SIG-M5 (cell line): ENCODE data around the gene A2ML1.
"Not testable (repeated sequence)": the region's sequence is repeated elsewhere in the genome, so short reads cannot be mapped to it uniquely, and the experiment has no call there.

Experiments used
- DNase-seq: peaks from one replicate; lab custom pipeline; 2025; lab: John Stamatoyannopoulos, UW

Gene A2ML1

GRCh38 chr12:8822298-8822697 lies at the start of gene A2ML1:
Gene A2ML1, plus strand, starts transcription at chr12:8822621. Its CDS starts 31 bp downstream, at chr12:8822652.
- DNase-seq, result no peak

DNA sequence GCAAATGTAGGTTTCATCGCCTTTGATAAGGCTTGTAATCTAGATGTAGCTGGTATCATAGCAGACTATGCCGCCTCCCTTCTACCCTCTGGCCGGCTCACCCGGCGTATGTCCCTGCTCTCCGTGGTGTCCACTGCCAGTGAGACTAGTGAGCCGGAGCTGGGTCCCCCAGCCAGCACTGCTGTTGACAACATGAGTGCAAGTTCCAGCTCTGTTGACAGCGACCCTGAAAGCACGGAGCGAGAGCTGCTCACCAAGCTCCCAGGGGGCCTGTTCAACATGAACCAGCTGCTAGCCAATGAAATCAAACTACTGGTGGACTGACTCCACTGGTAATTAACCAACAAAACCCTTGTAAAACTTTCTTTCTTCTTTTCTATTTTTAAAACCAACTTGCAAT lies 49.0 kb upstream of the A2ML1 start:
- DNase-seq, result no peak

DNA sequence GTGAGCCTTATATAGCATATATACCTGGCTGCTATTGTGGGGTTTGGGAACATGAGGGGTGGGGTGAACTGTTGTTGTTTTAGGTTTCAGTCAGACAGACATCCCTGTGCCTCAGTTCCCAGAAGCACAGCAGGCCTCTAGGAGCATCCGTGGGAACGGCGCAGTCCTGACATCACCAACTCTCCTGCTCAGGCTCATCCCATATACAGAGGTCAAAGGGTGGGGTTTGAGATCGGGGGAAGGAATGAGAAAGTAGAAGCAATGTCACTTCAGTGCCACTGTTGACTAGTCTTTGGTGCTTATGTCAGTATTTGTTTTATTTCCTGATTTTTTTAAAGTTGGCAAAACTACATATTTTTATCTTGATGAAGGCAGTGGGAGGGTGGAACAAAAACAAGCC lies 43.1 kb upstream of the A2ML1 start:
- no peak for DNase-seq

DNA sequence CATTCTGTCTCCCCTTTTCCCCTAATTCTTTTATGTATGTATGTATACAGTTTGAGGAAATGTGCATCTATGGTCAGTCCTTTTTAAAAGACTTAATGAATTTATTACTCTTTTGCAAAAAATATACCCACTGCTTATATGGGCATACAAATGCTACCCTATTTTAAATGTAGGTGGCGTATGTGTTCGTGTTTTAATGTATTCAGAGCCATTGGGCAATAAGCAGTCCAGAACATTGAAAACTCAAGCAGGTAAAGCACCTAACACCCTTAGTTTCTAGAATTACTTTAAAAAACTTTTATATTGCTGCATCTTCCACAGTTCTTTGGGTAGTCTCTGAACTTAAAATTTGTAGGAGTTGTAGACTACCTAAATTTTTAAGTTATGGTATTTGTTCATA lies 42.6 kb upstream of the A2ML1 start:
- no peak for DNase-seq

- DNase-seq, result no peak
These were observed 42.0 kb upstream of the A2ML1 start for GRCh38 chr12:8780389-8780788.

- no peak for DNase-seq
These were observed 40.9 kb upstream of the A2ML1 start for GRCh38 chr12:8781381-8782127.

DNA sequence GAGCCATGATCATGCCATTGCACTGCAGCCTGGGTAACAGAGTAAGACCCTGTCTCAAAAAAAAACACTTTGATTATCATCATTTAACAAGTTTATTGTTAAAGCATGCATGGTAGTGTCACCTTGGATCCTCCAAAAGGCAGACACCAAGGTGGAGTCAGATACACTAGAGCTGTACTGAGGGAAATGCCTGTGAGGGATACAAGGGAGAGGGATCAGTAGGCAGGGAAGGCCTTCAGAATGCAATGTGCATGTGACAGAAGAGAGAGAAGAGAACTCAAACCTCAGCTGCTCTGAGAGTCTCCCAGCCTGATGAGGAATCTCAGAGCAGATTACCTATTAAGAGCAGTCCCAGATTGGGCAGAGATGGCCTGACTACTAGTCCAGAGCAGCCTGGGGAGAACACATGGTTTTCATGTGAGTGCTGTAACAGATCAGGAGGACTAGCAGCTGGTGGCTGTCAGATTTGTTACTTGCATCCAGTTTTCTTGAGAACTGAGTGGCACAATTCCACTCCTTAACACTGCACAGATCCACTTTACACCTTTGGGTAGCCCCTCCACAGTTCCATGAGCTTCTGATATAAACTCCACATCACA lies 38.0 kb upstream of the A2ML1 start:
- DNase-seq, result no peak

- DNase-seq, result no peak
These were observed 36.9 kb upstream of the A2ML1 start for GRCh38 chr12:8785499-8785898.

DNA sequence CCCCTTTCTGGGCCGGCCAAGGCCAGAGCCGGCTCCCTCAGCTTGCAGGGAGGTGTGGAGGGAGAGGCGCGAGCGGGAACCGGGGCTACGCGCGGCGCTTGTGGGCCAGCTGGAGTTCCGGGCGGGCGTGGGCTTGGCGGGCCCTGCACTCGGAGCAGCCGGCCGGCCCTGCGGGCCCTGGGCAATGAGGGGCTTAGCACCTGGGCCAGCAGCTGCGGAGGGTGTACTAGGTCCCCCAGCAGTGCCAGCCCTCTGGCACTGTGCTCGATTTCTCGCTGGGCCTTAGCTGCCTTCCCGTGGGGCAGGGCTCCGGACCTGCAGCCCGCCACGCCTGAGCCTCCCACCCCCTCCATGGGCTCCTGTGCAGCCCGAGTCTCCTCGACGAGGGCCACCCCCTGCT lies 35.2 kb upstream of the A2ML1 start:
- DNase-seq, result not testable (repeated sequence)

DNA sequence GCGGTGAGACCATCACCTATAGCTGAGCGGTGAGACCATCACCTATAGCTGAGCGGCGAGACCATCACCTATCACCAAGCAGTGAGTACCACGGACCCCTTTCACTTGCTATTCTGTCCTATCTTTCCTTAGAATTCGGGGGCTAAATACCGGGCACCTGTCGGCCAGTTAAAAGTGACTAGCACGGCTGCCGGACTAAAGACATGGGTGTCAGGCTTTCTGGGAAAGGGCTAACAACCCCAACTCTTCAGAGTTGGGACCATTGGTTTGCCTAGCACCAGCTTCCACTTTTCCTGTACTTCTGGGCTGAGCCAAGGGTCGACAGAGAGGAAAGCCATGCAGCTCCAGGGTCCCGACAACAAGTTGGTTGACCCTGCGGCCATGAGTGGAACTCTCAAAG lies 33.7 kb upstream of the A2ML1 start:
- not testable (repeated sequence) for DNase-seq

GRCh38 chr12:8789341-8790013 lies 32.9 kb upstream of the A2ML1 start:
- not testable (repeated sequence) for DNase-seq

DNA sequence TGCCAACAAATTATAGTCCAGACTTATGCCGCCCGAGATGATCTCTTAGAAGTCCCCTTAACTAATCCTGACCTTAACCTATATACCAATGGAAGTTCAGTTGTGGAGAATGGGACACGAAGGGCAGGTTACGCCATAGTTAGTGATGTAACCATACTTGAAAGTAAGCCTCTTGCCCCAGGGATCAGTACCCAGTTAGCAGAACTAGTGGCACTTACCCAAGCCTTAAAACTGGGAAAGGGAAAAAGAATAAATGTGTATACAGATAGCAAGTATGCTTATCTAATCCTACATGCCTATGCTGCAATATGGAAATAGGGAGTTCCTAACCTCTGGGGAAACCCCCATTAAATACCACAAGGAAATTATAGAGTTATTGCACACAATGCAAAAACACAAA lies 29.2 kb upstream of the A2ML1 start:
- DNase-seq, result not testable (repeated sequence)

DNA sequence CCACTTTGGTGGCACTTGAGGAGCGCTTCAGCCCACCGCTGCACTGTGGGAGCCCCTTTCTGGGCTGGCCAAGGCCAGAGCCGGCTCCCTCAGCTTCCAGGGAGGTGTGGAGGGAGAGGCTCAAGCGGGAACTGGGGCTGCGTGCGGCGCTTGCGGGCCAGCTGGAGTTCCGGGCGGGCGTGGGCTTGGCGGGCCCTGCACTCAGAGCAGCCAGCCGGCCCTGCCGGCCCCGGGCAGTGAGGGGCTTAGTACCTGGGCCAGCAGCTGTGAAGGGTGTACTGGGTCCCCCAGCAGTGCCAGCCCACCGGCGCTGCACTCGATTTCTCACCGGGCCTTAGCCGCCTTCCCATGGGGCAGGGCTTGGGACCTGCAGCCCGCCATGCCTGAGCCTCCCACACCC lies 27.8 kb upstream of the A2ML1 start:
- DNase-seq, result not testable (repeated sequence)

- no peak for DNase-seq
These were observed 25.4 kb upstream of the A2ML1 start for GRCh38 chr12:8796831-8797626.

GRCh38 chr12:8801213-8801612 lies 21.2 kb upstream of the A2ML1 start:
- DNase-seq, result not testable (repeated sequence)

GRCh38 chr12:8804833-8805232 lies 17.6 kb upstream of the A2ML1 start:
- DNase-seq, result not testable (repeated sequence)

DNA sequence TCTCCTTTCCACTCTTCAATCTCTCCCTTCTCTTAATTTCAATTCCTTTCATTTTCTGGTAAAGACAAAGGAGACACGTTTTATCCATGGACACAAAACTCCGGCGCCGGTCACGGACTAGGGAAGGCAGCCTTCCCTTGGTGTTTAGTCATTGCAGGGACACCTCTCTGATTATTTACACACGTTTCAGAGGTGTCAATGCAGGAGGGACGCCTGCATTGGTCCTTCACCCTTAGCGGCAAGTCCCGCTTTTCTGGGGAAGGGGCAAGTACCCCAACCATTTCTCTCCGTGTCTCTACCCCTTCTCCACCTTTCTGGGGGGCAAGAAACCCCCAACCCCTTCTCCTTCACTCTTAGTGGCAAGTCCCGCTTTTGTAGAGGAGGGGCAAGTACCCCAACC lies 16.9 kb upstream of the A2ML1 start:
- not testable (repeated sequence) for DNase-seq

DNA sequence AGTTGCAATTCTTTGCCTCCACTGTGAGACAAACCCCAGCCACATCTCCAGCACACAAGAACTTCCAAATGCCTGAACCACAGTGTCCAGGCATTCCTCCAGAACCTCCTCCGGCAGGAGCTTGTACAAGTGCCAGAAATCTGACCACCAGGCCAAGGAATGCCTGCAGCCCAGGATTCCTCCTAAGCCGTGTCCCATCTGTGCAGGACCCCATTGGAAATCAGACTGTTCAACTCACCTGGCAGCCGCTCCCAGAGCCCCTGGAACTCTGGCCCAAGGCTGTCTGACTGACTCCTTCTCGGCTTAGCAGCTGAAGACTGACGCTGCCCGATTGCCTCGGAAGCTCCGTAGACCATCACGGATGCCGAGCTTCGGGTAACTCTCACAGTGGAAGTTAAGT lies 15.3 kb upstream of the A2ML1 start:
- DNase-seq, result not testable (repeated sequence)

- DNase-seq, result not testable (repeated sequence)
These were observed 12.3 kb upstream of the A2ML1 start for GRCh38 chr12:8810112-8810511.

GRCh38 chr12:8813572-8814357 lies 8.7 kb upstream of the A2ML1 start:
- DNase-seq, result no peak

DNA sequence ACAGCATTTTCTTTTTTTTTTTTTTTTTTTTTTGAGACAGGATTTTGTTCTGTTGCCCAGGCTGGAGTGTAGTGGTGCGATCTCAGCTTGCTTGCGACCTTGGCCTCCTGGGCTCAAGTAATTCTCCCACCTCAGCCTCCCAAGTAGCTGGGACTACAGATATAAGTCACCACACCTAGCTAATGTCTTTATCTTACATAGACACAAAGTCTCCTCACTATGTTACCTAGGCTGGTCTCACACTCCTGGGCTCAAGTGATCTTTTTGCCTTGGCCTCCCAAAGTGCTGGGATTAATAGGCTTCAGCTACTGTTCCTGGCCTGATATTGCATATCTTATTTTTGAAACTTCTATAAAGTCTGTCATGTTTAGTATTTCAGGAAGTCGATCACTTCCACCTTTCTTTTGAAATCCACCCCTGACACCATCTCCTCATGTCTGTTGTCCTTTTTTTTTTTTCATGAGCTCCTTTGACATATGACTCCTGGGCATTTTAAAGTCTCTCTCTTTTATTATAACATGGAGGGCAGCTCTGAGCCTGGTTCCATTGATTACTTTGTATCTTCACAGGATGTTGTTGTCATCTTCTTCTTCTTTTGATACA lies 5.9 kb upstream of the A2ML1 start:
- DNase-seq, result no peak
